Right ventricle myocardium inferior (tissue), 1 donor: ENCODE measurements around the gene SNRNP25. TPM values are rescaled to one million over a fixed set of nuclear protein-coding genes. Genes with fewer than 3 reads are reported as not detected.

Experiments
- ATAC-seq: fragments of 200-7000 bp; cut with Tn5 transposase; one replicate; pipeline ENCODE4 v1.9.1; 2020; ENCODE audit warnings: mild to moderate bottlenecking, moderate library complexity
- DNase-seq: peaks from one replicate; pipeline ENCODE4 v3.0.0; 2021; ENCODE audit errors: missing footprints
- intact Hi-C: fragments of 100-400 bp; cut with DNase I; formaldehyde crosslinking; loops from one replicate; pipeline ENCODE4 v1.11.0; 2022
- microRNA-seq: library from miRNA; unstranded; fragments of <30 nt; microRNA quantifications from one replicate; pipeline ENCODE4 v1.2.0, GENCODE V29; 2020
- total RNA-seq: library from RNA; stranded (reverse); fragmentation: NEBNext Ultra II Directional; extraction: Animal tissue kit (Norgen Biotek cat#: 25700); gene quantifications from one replicate; pipeline ENCODE4 v1.2.1, GENCODE V29; 2021
- donor health status: DM: no; HTN: yes; CAD: no; lungs with severe emphysema.

SNRNP25 gene
- total RNA-seq, 1 donor from 2014 or later, result 80.7 TPM

- no peak for DNase-seq
- no peak for ATAC-seq
- intact Hi-C loops, result no loop called here
Measured at GRCh38 chr16:89391-90302, 36.0 kb downstream of the SNRNP25 start.

GRCh38 chr16:91484-91883 is 37.9 kb downstream of the SNRNP25 start:
- peak; percentile 82 for ATAC-seq
- DNase-seq, result peak; percentile 72
- intact Hi-C loops, result no loop called here

- DNase-seq (peak; percentile 37), ATAC-seq (no peak)
- intact Hi-C loops, result no loop called here
Measured at GRCh38 chr16:92431-93339, 39.1 kb downstream of the SNRNP25 start.

- DNase-seq (peak; percentile 23), ATAC-seq (no peak)
- intact Hi-C loops, result no loop called here
Measured at GRCh38 chr16:94918-95265, 41.3 kb downstream of the SNRNP25 start.

GRCh38 chr16:96935-97381 is 43.3 kb downstream of the SNRNP25 start:
- peak; percentile 83 for ATAC-seq
- intact Hi-C loops, result loop anchor here (1.0 kb wide), 1 partner anchor 32 kb away; no protein-coding TSS in a partner anchor
- DNase-seq, result peak; percentile 96

GRCh38 chr16:97822-98221 is 44.2 kb downstream of the SNRNP25 start:
- no peak for ATAC-seq
- DNase-seq, result no peak

GRCh38 chr16:100989-101388 is 47.4 kb downstream of the SNRNP25 start:
- DNase-seq (no peak), ATAC-seq (no peak)
- intact Hi-C loops, result no loop called here

More at GRCh38 chr16:97822-98221, 44.2 kb downstream of the SNRNP25 start:
- intact Hi-C loops, result loop anchor here (1.0 kb wide), 1 partner anchor 33 kb away; no protein-coding TSS in a partner anchor

GRCh38 chr16:101586-101985 is 48.0 kb downstream of the SNRNP25 start:
- intact Hi-C loops, result no loop called here
- ATAC-seq, result no peak
- no peak for DNase-seq

- intact Hi-C loops, result no loop called here
- ATAC-seq (peak; percentile 80), DNase-seq (peak; percentile 81)
Measured at GRCh38 chr16:102060-102855, 48.6 kb downstream of the SNRNP25 start.

GRCh38 chr16:104355-104754 is 50.7 kb downstream of the SNRNP25 start:
- ATAC-seq (no peak), DNase-seq (no peak)
- intact Hi-C loops, result no loop called here

GRCh38 chr16:104928-105327 is 51.3 kb downstream of the SNRNP25 start:
- intact Hi-C loops, result no loop called here
- no peak for ATAC-seq
- DNase-seq, result no peak

GRCh38 chr16:105521-105920 is 51.9 kb downstream of the SNRNP25 start:
- DNase-seq (no peak), ATAC-seq (no peak)
- intact Hi-C loops, result no loop called here

GRCh38 chr16:106623-107324 is 53.1 kb downstream of the SNRNP25 start:
- intact Hi-C loops, result loop anchor here (2.0 kb wide), 2 partner anchors 74 to 256 kb away; partner anchors contain the start of gene HBQ1
- ATAC-seq (no peak), DNase-seq (no peak)

Small RNA genes within 50 kb of the gene (microRNA-seq; reads per million reads assigned to microRNA genes)
- gene MIR6859-4, result not detected

Other genes starting within 250 kb of the SNRNP25 start
- 11.3 TPM for gene POLR3K, start 220 bp upstream of the SNRNP25 start, total RNA-seq
- gene RHBDF1, start 18.8 kb downstream of the SNRNP25 start, total RNA-seq, result 24.5 TPM
- gene MPG, start 24.4 kb downstream of the SNRNP25 start, total RNA-seq, result 37.2 TPM
- 18.5 TPM for gene NPRL3, start 84.8 kb downstream of the SNRNP25 start, total RNA-seq
- not detected for gene HBZ, start 98.8 kb downstream of the SNRNP25 start, total RNA-seq
- gene HBM, start 112.2 kb downstream of the SNRNP25 start, total RNA-seq, result not detected
- 86.1 TPM for gene HBA2, start 119.0 kb downstream of the SNRNP25 start, total RNA-seq
- gene HBA1, start 122.9 kb downstream of the SNRNP25 start, total RNA-seq, result 91.7 TPM
- gene HBQ1, start 126.6 kb downstream of the SNRNP25 start, total RNA-seq, result not detected
- gene LUC7L, start 175.6 kb downstream of the SNRNP25 start, total RNA-seq, result 23.5 TPM
- 144 TPM for gene FAM234A, start 181.0 kb downstream of the SNRNP25 start, total RNA-seq
- 15.4 TPM for gene RGS11, start 222.1 kb downstream of the SNRNP25 start, total RNA-seq
- gene ARHGDIG, start 226.8 kb downstream of the SNRNP25 start, total RNA-seq, result 9.3 TPM
- gene PDIA2, start 229.3 kb downstream of the SNRNP25 start, total RNA-seq, result 1.6 TPM